Neural progenitor cell (in vitro differentiated cells): Measurements from ENCODE around the gene WDR1. TPM values are rescaled to one million over a fixed set of nuclear protein-coding genes. Genes with fewer than 3 reads are reported as not detected.

Experiments
- DNase-seq: peaks from one replicate; pipeline ENCODE4 v3.0.0-alpha.2; 2016; ENCODE audit warnings: low spot score
- H2AFZ ChIP-seq: fragments of 200-600 bp; sonication (generic); replicated peaks from 2 replicates; pipeline ENCODE4 v1.6.1; 2016; ENCODE audit warnings: antibody characterized with exemption
- H3F3A ChIP-seq: fragments of 200-600 bp; sonication (generic); 2 replicates; pipeline ENCODE4 v1.6.1; 2016; ENCODE audit warnings: antibody characterized with exemption, low read depth
- H3K27ac ChIP-seq: fragments of 200-600 bp; sonication (generic); 2 replicates; pipeline ENCODE4 v1.5.1; 2016; ENCODE audit warnings: mild to moderate bottlenecking
- H3K27me3 ChIP-seq: fragments of 200-600 bp; sonication (generic); 2 replicates; pipeline ENCODE4 v1.6.1; 2016; ENCODE audit warnings: mild to moderate bottlenecking, moderate library complexity
- H3K36me3 ChIP-seq: fragments of 200-600 bp; sonication (generic); 2 replicates; pipeline ENCODE4 v1.5.1; 2016
- H3K4me1 ChIP-seq: fragments of 200-600 bp; sonication (generic); 2 replicates; pipeline ENCODE4 v1.6.1; 2016; ENCODE audit warnings: mixed run types
- H3K4me2 ChIP-seq: fragments of 200-600 bp; sonication (generic); 2 replicates; pipeline ENCODE4 v1.6.1; 2016
- H3K4me3 ChIP-seq: fragments of 200-600 bp; sonication (generic); 2 replicates; pipeline ENCODE4 v1.5.1; 2016
- H3K79me2 ChIP-seq: fragments of 200-600 bp; sonication (generic); 2 replicates; pipeline ENCODE4 v1.6.1; 2016; ENCODE audit warnings: low read depth
- H3K9ac ChIP-seq: fragments of 200-600 bp; sonication (generic); 2 replicates; pipeline ENCODE4 v1.6.1; 2016
- H3K9me3 ChIP-seq: fragments of 200-600 bp; sonication (generic); 2 replicates; pipeline ENCODE4 v1.5.1; 2016; ENCODE audit warnings: low read depth
- H4K20me1 ChIP-seq: fragments of 200-600 bp; sonication (generic); 2 replicates; pipeline ENCODE4 v1.6.1; 2016; ENCODE audit warnings: low read depth
- H3K27ac Mint-ChIP-seq: 3 replicates; pipeline ENCODE4 v1.8.0; 2021; ENCODE audit warnings: mixed read lengths
- H3K27me3 Mint-ChIP-seq: 2 replicates; pipeline ENCODE4 v1.8.0; 2022; ENCODE audit warnings: low read depth, mild to moderate bottlenecking, inconsistent platforms, moderate library complexity, mixed read lengths; ENCODE audit not compliant: insufficient read depth
- H3K36me3 Mint-ChIP-seq: 3 replicates; pipeline ENCODE4 v1.8.0; 2021; ENCODE audit warnings: mixed read lengths
- H3K4me1 Mint-ChIP-seq: 3 replicates; pipeline ENCODE4 v1.8.0; 2021; ENCODE audit warnings: mixed read lengths
- H3K4me3 Mint-ChIP-seq: 3 replicates; pipeline ENCODE4 v1.8.0; 2021; ENCODE audit warnings: mild to moderate bottlenecking, moderate library complexity, mixed read lengths
- H3K9me3 Mint-ChIP-seq: 3 replicates; pipeline ENCODE4 v1.8.0; 2020; ENCODE audit warnings: mixed read lengths
- EZH2 ChIP-seq: fragments of 200-600 bp; sonication (generic); IDR thresholded peaks from 2 replicates; pipeline ENCODE4 v1.6.1; 2017; ENCODE audit warnings: antibody characterized with exemption, mild to moderate bottlenecking, moderate library complexity
- EZH2phosphoT487 ChIP-seq: fragments of 200-600 bp; sonication (generic); IDR thresholded peaks from 2 replicates; pipeline ENCODE4 v1.6.1; 2017; ENCODE audit warnings: antibody characterized with exemption
- total RNA-seq: library from RNA; depleted of rRNA; stranded (reverse); fragments of >200 nt; gene quantifications from 2 replicates; pipeline ENCODE4 v1.2.3, GENCODE V29; 2015; ENCODE audit warnings: low replicate concordance
- TF ChIP-seq, protein P1 (sequence below): fragments of 200-600 bp; sonication (generic); IDR thresholded peaks from 2 replicates; pipeline ENCODE4 v1.5.1; 2017; ENCODE audit warnings: antibody characterized with exemption, mild to moderate bottlenecking

The WDR1 gene
- total RNA-seq, 1 donor from 2014 or later = 83.1 TPM

DNA sequence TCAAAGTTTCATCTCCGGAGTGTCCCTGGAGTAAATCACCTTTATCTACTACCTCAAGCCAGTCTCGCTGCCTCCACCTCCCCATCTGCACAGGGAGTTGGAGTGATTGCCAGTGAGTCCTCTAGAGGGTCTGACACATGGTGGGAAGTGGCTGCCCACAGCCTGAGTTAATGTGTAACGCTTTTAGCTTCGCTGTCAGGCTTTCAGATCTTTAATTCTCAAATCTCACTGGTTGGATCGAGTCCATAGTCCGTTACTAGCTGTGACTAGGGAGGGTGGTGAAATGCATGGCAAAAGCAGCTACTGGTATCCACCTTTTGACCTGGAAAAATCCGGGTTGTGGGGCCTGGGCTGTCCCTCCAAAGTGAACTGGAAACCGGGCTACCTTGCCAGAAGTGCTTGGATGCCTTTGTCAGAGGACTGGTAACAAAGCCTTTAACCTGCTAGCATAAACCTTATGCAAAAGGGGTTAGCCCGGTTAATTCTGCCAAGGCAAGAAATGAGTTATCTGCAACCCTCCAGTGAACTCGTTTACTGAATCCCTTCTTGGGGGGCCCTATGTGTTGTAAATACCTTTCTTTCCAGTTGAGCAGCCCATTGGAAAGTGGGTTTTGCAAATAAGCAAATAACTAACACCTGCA lies 5.1 kb upstream of the WDR1 start:
- Histone ChIP-seq H3K27me3 (no peaks in the 10 kb centered on the region), H2AFZ (no peak overlapping the region), H3K4me1 (peaks cover 19% of the 10 kb centered on the region), H3K9ac (no peak overlapping the region), H3K36me3 (no peaks in the 10 kb centered on the region), H3K4me2 (no peak overlapping the region), H3K79me2 (no peaks in the 10 kb centered on the region), H3F3A (peaks cover 5% of the 10 kb centered on the region), H3K27ac (no peak overlapping the region), H3K4me3 (no peak overlapping the region), H3K9me3 (no peaks in the 10 kb centered on the region), H4K20me1 (no peaks in the 10 kb centered on the region)
- H3K27ac Mint-ChIP-seq = peak overlapping the region; percentile 79
- no peak overlapping the region for H3K4me3 Mint-ChIP-seq
- DNase-seq = no peak
- peaks cover 8% of the 10 kb centered on the region for H3K9me3 Mint-ChIP-seq
- no peaks in the 10 kb centered on the region for H3K36me3 Mint-ChIP-seq
- TF ChIP-seq EZH2 (no peak), EZH2phosphoT487 (no peak)
- TF ChIP-seq, protein P1, sequence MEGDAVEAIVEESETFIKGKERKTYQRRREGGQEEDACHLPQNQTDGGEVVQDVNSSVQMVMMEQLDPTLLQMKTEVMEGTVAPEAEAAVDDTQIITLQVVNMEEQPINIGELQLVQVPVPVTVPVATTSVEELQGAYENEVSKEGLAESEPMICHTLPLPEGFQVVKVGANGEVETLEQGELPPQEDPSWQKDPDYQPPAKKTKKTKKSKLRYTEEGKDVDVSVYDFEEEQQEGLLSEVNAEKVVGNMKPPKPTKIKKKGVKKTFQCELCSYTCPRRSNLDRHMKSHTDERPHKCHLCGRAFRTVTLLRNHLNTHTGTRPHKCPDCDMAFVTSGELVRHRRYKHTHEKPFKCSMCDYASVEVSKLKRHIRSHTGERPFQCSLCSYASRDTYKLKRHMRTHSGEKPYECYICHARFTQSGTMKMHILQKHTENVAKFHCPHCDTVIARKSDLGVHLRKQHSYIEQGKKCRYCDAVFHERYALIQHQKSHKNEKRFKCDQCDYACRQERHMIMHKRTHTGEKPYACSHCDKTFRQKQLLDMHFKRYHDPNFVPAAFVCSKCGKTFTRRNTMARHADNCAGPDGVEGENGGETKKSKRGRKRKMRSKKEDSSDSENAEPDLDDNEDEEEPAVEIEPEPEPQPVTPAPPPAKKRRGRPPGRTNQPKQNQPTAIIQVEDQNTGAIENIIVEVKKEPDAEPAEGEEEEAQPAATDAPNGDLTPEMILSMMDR = no peak
- H3K27me3 Mint-ChIP-seq = peaks cover 13% of the 10 kb centered on the region
- H3K4me1 Mint-ChIP-seq = peaks cover 45% of the 10 kb centered on the region

DNA sequence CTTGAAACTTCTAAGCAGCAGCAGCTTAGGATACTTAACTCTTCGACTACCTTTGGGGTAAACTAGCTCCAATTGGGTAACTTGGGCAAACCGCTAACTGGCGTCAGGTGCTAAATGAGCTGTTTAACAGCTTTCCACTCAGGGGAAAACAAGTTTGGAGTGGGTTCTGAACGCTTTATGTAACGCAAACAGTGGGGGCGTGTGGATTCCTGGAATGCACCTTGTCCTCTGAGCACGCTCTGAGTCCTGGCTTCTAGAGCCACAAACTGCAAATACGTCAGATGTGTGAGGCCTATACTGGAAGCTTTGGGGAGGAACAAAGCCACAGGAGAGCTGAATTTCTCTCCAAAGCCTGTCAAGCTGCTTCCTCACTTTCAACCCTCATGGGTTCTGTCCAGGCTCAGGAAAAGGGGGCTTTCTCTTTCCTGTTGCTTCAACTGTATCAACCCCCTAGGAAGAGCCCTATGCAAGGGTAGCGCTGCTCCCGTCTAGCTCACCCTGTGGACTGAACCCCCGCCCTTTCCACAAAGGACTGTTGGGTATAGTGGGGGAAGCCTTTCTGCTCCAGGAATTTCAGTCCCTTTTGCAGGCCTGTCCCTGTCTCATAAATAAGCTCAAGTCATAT lies 4.5 kb upstream of the WDR1 start:
- no peaks in the 10 kb centered on the region for H3K36me3 Mint-ChIP-seq
- Histone ChIP-seq H3K27ac (no peak overlapping the region), H3K36me3 (no peaks in the 10 kb centered on the region), H3K4me2 (no peak overlapping the region), H3K9me3 (no peaks in the 10 kb centered on the region), H3K4me3 (no peak overlapping the region), H2AFZ (no peak overlapping the region), H3F3A (peaks cover 5% of the 10 kb centered on the region), H4K20me1 (peaks cover under 1% of the 10 kb centered on the region), H3K4me1 (peaks cover 19% of the 10 kb centered on the region), H3K27me3 (no peaks in the 10 kb centered on the region), H3K79me2 (peaks cover 2% of the 10 kb centered on the region), H3K9ac (no peak overlapping the region)
- H3K27ac Mint-ChIP-seq = peak overlapping the region; percentile 79
- peaks cover 4% of the 10 kb centered on the region for H3K9me3 Mint-ChIP-seq
- H3K4me1 Mint-ChIP-seq = peaks cover 45% of the 10 kb centered on the region
- no peak overlapping the region for H3K4me3 Mint-ChIP-seq
- TF ChIP-seq EZH2phosphoT487 (no peak), EZH2 (no peak)
- TF ChIP-seq, protein P1 = no peak
- no peak for DNase-seq
- peaks cover 11% of the 10 kb centered on the region for H3K27me3 Mint-ChIP-seq

DNA sequence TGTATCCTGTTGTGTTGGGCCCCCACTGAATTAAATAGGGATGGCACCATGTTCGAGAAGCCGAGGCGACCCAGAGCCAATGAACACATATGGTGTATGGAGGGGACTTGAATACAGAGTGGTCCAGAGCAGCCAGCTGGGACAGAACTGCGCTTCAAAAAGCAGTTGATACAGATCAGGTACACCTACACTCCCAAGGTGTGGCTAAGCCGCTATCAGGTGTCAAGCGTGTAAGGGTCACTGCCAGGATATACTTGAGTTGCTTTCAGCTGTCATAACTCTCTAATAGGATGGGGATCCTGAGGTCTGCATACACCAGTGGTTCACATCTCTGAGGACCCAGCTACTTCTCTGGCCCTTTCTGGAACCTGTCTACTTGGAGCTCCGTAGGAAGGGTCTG lies 3.2 kb upstream of the WDR1 start:
- H3K27me3 ChIP-seq = no peaks in the 10 kb centered on the region
- no peak for DNase-seq
- peaks cover 26% of the 10 kb centered on the region for H3K4me1 ChIP-seq
- H3K79me2 ChIP-seq = peaks cover 15% of the 10 kb centered on the region
- peaks cover 3% of the 10 kb centered on the region for H3K36me3 Mint-ChIP-seq
- peaks cover 5% of the 10 kb centered on the region for H3F3A ChIP-seq
- no peak overlapping the region for H3K27ac Mint-ChIP-seq
- peaks cover 10% of the 10 kb centered on the region for H3K27me3 Mint-ChIP-seq
- H2AFZ ChIP-seq = no peak overlapping the region
- no peak overlapping the region for H3K4me3 ChIP-seq
- TF ChIP-seq EZH2phosphoT487 = no peak
- TF ChIP-seq, protein P1 = no peak
- TF ChIP-seq EZH2 = no peak
- H3K9ac ChIP-seq = no peak overlapping the region
- H3K9me3 ChIP-seq = no peaks in the 10 kb centered on the region
- H3K36me3 ChIP-seq = no peaks in the 10 kb centered on the region
- no peak overlapping the region for H3K27ac ChIP-seq
- H3K4me1 Mint-ChIP-seq = peaks cover 56% of the 10 kb centered on the region
- no peak overlapping the region for H3K4me3 Mint-ChIP-seq
- no peak overlapping the region for H3K4me2 ChIP-seq
- H4K20me1 ChIP-seq = peaks cover 14% of the 10 kb centered on the region
- H3K9me3 Mint-ChIP-seq = no peaks in the 10 kb centered on the region
